HEK293 (cell line): Measurements from ENCODE around the gene VAMP7.

Source experiments
- CTCF ChIA-PET: fragments of 350-600 bp; formaldehyde crosslinking; extraction: SDS; loops from one replicate; lab custom pipeline; 2021; ENCODE audit warnings: antibody characterized with exemption; lab: Yijun Ruan, JAX
- POLR2A ChIA-PET: fragments of 300-600 bp; formaldehyde crosslinking; extraction: SDS; loops from one replicate; lab custom pipeline; 2020; ENCODE audit warnings: antibody characterized with exemption, inconsistent platforms; lab: Yijun Ruan, JAX
- H3K27ac ChIP-seq: fragments of 200-500 bp; sonication (Bioruptor generic); 2 replicates; pipeline ENCODE4 v1.5.1; 2014; ENCODE audit warnings: low read depth, low read length, control low read depth, inconsistent platforms; ENCODE audit errors: extremely low read depth
- H3K36me3 ChIP-seq, 2 experiments: fragments of 200-500 bp in 1 of 2; sonication (Bioruptor generic) in 1 of 2; 1 replicate in 1 of 2; 2 replicates in 1 of 2; pipeline ENCODE4 v1.5.1; 2014 to 2017; ENCODE audit warnings: inconsistent platforms in 2 of 2, low read length in 2 of 2; ENCODE audit not compliant: control insufficient read depth in 2 of 2, insufficient read depth in 1 of 2
- H3K4me1 ChIP-seq: fragments of 200-500 bp; sonication (Bioruptor generic); 2 replicates; pipeline ENCODE4 v1.5.1; 2014; ENCODE audit warnings: mild to moderate bottlenecking, low read length, inconsistent platforms; ENCODE audit not compliant: control insufficient read depth, insufficient read depth
- H3K4me3 ChIP-seq: 2 replicates; pipeline ENCODE4 v1.5.1; 2011; ENCODE audit warnings: low read depth, mild to moderate bottlenecking, control low read depth, low read length, moderate library complexity
- H3K9me3 ChIP-seq: fragments of 200-500 bp; sonication (Bioruptor generic); 2 replicates; pipeline ENCODE4 v1.5.1; 2014; ENCODE audit warnings: low read depth, low read length, inconsistent platforms; ENCODE audit not compliant: control insufficient read depth, insufficient read depth
- BCL11B ChIP-seq: fragments of 450-650 bp; formaldehyde crosslinking; IDR thresholded peaks from 2 replicates; pipeline ENCODE4 v1.5.1; 2016; ENCODE audit warnings: low read depth, missing biosample characterization, missing genetic modification characterization
- MEIS1 ChIP-seq: sonication (generic); formaldehyde crosslinking; IDR thresholded peaks from 2 replicates; pipeline ENCODE4 v1.8.1; 2022; ENCODE audit warnings: missing genetic modification reagents, mild to moderate bottlenecking, borderline replicate concordance
- MZF1 ChIP-seq: fragments of 450-650 bp; formaldehyde crosslinking; IDR thresholded peaks from 2 replicates; pipeline ENCODE4 v1.5.1; 2017; ENCODE audit warnings: missing biosample characterization, missing genetic modification characterization, borderline replicate concordance
- PRDM1 ChIP-seq: fragments of 450-650 bp; formaldehyde crosslinking; IDR thresholded peaks from 2 replicates; pipeline ENCODE4; 2016; ENCODE audit warnings: missing biosample characterization, missing genetic modification characterization
- TCF7L2 ChIP-seq: IDR thresholded peaks from 2 replicates; pipeline ENCODE4 v1.6.1; 2011; ENCODE audit warnings: low read depth, mild to moderate bottlenecking, inconsistent platforms, low read length, moderate library complexity, borderline replicate concordance
- ZBTB20 ChIP-seq: fragments of 450-650 bp; formaldehyde crosslinking; IDR thresholded peaks from 2 replicates; pipeline ENCODE4 v1.5.1; 2016; ENCODE audit warnings: missing biosample characterization, missing genetic modification characterization
- ZNF280C ChIP-seq: fragments of 450-650 bp; formaldehyde crosslinking; IDR thresholded peaks from 2 replicates; pipeline ENCODE4 v1.5.1; 2016; ENCODE audit warnings: missing biosample characterization, missing genetic modification characterization
- ZNF292 ChIP-seq: fragments of 450-650 bp; formaldehyde crosslinking; IDR thresholded peaks from 2 replicates; pipeline ENCODE4 v1.5.1; 2016; ENCODE audit warnings: low read depth, missing biosample characterization, missing genetic modification characterization, borderline replicate concordance
- ZNF37A ChIP-seq: fragments of 450-650 bp; IDR thresholded peaks from 2 replicates; pipeline ENCODE4 v1.5.1; 2018; ENCODE audit warnings: missing biosample characterization, missing genetic modification characterization
- ZNF426 ChIP-seq: fragments of 450-650 bp; formaldehyde crosslinking; IDR thresholded peaks from 2 replicates; pipeline ENCODE4 v1.5.1; 2017; ENCODE audit warnings: missing biosample characterization, missing genetic modification characterization, mild to moderate bottlenecking, inconsistent platforms, moderate library complexity
- ZNF777 ChIP-seq: fragments of 450-650 bp; formaldehyde crosslinking; IDR thresholded peaks from 2 replicates; pipeline ENCODE4 v1.5.1; 2017; ENCODE audit warnings: missing biosample characterization, missing genetic modification characterization, borderline replicate concordance
- ZSCAN23 ChIP-seq: fragments of 450-650 bp; formaldehyde crosslinking; IDR thresholded peaks from 2 replicates; pipeline ENCODE4 v1.5.1; 2016; ENCODE audit warnings: missing biosample characterization, missing genetic modification characterization
- ZXDB ChIP-seq: fragments of 450-650 bp; formaldehyde crosslinking; IDR thresholded peaks from 2 replicates; pipeline ENCODE4 v1.5.1; 2016; ENCODE audit warnings: missing biosample characterization, missing genetic modification characterization
- TF ChIP-seq, protein P1 (sequence below): fragments of 450-650 bp; formaldehyde crosslinking; IDR thresholded peaks from 2 replicates; pipeline ENCODE4 v1.5.1; 2016; ENCODE audit warnings: missing biosample characterization, missing genetic modification characterization
- TF ChIP-seq, protein P2 (sequence below): fragments of 450-650 bp; formaldehyde crosslinking; conservative IDR thresholded peaks from 2 replicates; pipeline ENCODE4 v1.5.1; 2016; ENCODE audit warnings: low read depth, missing biosample characterization, missing genetic modification characterization

VAMP7 gene

GRCh38 chrX:155880586-155881157 lies 473 bp upstream of the VAMP7 start:
- Histone ChIP-seq H3K27ac (no peak overlapping the region), H3K4me3 (peak overlapping the region; percentile 36), H3K4me1 (no peaks in the 10 kb centered on the region), H3K9me3 (no peaks in the 10 kb centered on the region), H3K36me3 (no peaks in the 10 kb centered on the region)
- CTCF ChIA-PET, result no interaction called here
- POLR2A ChIA-PET, result no interaction called here
- peak; percentile 24; the same call in 1 of the 2 replicates for TF ChIP-seq PRDM1
- TF ChIP-seq TCF7L2, result no peak

GRCh38 chrX:155886409-155886808 lies 5.3 kb downstream of the VAMP7 start:
- peaks cover 3 to 20% of the 10 kb centered on the region in 2 experiments for H3K36me3 ChIP-seq
- no peak for TF ChIP-seq ZSCAN23 (tag by site-specific recombination)
- TF ChIP-seq MZF1, result no peak
- no peak for TF ChIP-seq ZBTB20 (tag by site-specific recombination)
- no peak for TF ChIP-seq ZNF426
- no peak for TF ChIP-seq ZNF777 (tag by site-specific recombination)
- no peak for TF ChIP-seq MEIS1
- no peak for TF ChIP-seq ZXDB (tag by site-specific recombination)
- TF ChIP-seq, protein P1, sequence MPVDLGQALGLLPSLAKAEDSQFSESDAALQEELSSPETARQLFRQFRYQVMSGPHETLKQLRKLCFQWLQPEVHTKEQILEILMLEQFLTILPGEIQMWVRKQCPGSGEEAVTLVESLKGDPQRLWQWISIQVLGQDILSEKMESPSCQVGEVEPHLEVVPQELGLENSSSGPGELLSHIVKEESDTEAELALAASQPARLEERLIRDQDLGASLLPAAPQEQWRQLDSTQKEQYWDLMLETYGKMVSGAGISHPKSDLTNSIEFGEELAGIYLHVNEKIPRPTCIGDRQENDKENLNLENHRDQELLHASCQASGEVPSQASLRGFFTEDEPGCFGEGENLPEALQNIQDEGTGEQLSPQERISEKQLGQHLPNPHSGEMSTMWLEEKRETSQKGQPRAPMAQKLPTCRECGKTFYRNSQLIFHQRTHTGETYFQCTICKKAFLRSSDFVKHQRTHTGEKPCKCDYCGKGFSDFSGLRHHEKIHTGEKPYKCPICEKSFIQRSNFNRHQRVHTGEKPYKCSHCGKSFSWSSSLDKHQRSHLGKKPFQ, result no peak
- TF ChIP-seq BCL11B (tag by site-specific recombination), result no peak
- TF ChIP-seq ZNF280C (tag by site-specific recombination), result no peak
- no peak for TF ChIP-seq ZNF292
- TF ChIP-seq ZNF37A (tag by site-specific recombination), result no peak
- TF ChIP-seq, protein P2, sequence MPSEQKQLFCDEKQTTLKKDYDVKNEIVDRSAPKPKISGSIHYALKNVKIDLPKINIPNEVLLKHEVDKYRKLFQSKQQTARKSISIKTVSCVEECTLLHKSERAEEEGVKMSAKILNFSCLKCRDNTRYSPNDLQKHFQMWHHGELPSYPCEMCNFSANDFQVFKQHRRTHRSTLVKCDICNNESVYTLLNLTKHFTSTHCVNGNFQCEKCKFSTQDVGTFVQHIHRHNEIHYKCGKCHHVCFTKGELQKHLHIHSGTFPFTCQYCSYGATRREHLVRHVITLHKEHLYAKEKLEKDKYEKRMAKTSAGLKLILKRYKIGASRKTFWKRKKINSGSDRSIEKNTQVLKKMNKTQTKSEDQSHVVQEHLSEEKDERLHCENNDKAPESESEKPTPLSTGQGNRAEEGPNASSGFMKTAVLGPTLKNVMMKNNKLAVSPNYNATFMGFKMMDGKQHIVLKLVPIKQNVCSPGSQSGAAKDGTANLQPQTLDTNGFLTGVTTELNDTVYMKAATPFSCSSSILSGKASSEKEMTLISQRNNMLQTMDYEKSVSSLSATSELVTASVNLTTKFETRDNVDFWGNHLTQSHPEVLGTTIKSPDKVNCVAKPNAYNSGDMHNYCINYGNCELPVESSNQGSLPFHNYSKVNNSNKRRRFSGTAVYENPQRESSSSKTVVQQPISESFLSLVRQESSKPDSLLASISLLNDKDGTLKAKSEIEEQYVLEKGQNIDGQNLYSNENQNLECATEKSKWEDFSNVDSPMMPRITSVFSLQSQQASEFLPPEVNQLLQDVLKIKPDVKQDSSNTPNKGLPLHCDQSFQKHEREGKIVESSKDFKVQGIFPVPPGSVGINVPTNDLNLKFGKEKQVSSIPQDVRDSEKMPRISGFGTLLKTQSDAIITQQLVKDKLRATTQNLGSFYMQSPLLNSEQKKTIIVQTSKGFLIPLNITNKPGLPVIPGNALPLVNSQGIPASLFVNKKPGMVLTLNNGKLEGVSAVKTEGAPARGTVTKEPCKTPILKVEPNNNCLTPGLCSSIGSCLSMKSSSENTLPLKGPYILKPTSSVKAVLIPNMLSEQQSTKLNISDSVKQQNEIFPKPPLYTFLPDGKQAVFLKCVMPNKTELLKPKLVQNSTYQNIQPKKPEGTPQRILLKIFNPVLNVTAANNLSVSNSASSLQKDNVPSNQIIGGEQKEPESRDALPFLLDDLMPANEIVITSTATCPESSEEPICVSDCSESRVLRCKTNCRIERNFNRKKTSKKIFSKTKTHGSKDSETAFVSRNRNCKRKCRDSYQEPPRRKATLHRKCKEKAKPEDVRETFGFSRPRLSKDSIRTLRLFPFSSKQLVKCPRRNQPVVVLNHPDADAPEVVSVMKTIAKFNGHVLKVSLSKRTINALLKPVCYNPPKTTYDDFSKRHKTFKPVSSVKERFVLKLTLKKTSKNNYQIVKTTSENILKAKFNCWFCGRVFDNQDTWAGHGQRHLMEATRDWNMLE (tag by site-specific recombination), result no peak
- H3K27ac ChIP-seq, result no peak overlapping the region
- no peaks in the 10 kb centered on the region; the same call in 1 of the 2 replicates for H3K9me3 ChIP-seq
- no peak overlapping the region for H3K4me3 ChIP-seq
- POLR2A ChIA-PET, result no interaction called here
- CTCF ChIA-PET, result no interaction called here
- H3K4me1 ChIP-seq, result no peaks in the 10 kb centered on the region
